CD4-positive, alpha-beta memory T cell (primary cell): ENCODE data around the gene PGAM4. TPM values are rescaled to one million over a fixed set of nuclear protein-coding genes. Genes with fewer than 3 reads are reported as not detected.
"Not testable (repeated sequence)": the region's sequence is repeated elsewhere in the genome, so short reads cannot be mapped to it uniquely, and the experiment has no call there.

Experiments
- CTCF ChIA-PET: fragments of 350-600 bp; sonication (Branson Sonifier 250); formaldehyde crosslinking; loops from one replicate; lab custom pipeline; 2021; ENCODE audit warnings: inconsistent platforms; ENCODE audit not compliant: partially characterized antibody; lab: Charles Lee
- POLR2A ChIA-PET: fragments of 350-600 bp; sonication (Branson Sonifier 250); formaldehyde crosslinking; loops from one replicate; lab custom pipeline; 2021; ENCODE audit not compliant: partially characterized antibody; lab: Charles Lee
- DNase-seq, 5 donors: peaks; one replicate each; pipeline versions ENCODE4 v3.0.0 to v3.0.0-alpha.2; 2020 to 2022; ENCODE audit warnings: mixed read lengths in 1 of 5
- H3K27ac ChIP-seq: one replicate; pipeline ENCODE4 v1.7.0; 2013; ENCODE audit warnings: low read depth, low read length
- H3K27me3 ChIP-seq: 2 replicates; pipeline ENCODE4 v1.7.0; 2013; ENCODE audit warnings: mild to moderate bottlenecking, low read length, moderate library complexity; ENCODE audit not compliant: insufficient read depth
- H3K36me3 ChIP-seq: 2 replicates; pipeline ENCODE4 v1.7.0; 2013; ENCODE audit warnings: mild to moderate bottlenecking, low read length, moderate library complexity; ENCODE audit not compliant: insufficient read depth
- H3K4me1 ChIP-seq: 2 replicates; pipeline ENCODE4 v1.7.0; 2013; ENCODE audit warnings: mild to moderate bottlenecking, low read length, moderate library complexity; ENCODE audit not compliant: insufficient read depth
- H3K4me3 ChIP-seq, 2 donors: one replicate each; pipeline ENCODE4 v1.7.0; 2013; ENCODE audit warnings: low read length in 2 of 2, mild to moderate bottlenecking in 1 of 2
- H3K9me3 ChIP-seq, 2 donors: one replicate each; pipeline ENCODE4 v1.7.0; 2013; ENCODE audit warnings: low read length in 2 of 2, control low read depth in 1 of 2; ENCODE audit not compliant: control insufficient read depth in 1 of 2
- H3K27ac Mint-ChIP-seq, 7 donors: one replicate each; pipeline ENCODE4 v1.8.0; 2020 to 2021; ENCODE audit warnings: mixed read lengths in 7 of 7, mild to moderate bottlenecking in 6 of 7, inconsistent platforms in 3 of 7, moderate library complexity in 3 of 7
- H3K27me3 Mint-ChIP-seq, 2 donors: one replicate each; pipeline ENCODE4 v1.8.0; 2020 to 2021; ENCODE audit warnings: mixed read lengths in 2 of 2
- H3K36me3 Mint-ChIP-seq, 2 donors: one replicate each; pipeline ENCODE4 v1.8.0; 2020 to 2021; ENCODE audit warnings: mixed read lengths in 2 of 2, inconsistent platforms in 1 of 2, mild to moderate bottlenecking in 1 of 2
- H3K4me1 Mint-ChIP-seq, 4 donors: one replicate each; pipeline ENCODE4 v1.8.0; 2020 to 2021; ENCODE audit warnings: mixed read lengths in 4 of 4, mild to moderate bottlenecking in 1 of 4
- H3K4me3 Mint-ChIP-seq, 8 donors: one replicate each; pipeline ENCODE4 v1.8.0; 2020 to 2021; ENCODE audit warnings: mixed read lengths in 8 of 8, mild to moderate bottlenecking in 7 of 8, moderate library complexity in 6 of 8, inconsistent platforms in 3 of 8
- H3K9me3 Mint-ChIP-seq, 8 donors: one replicate each; pipeline ENCODE4 v1.8.0; 2020 to 2021; ENCODE audit warnings: mixed read lengths in 8 of 8, mild to moderate bottlenecking in 5 of 8, inconsistent platforms in 3 of 8, moderate library complexity in 1 of 8
- intact Hi-C: fragments of 100-400 bp; cut with micrococcal nuclease; formaldehyde crosslinking; loops from one replicate; pipeline ENCODE4 v1.15.1; 2023
- polyA plus RNA-seq, 2 donors: library from polyadenylated mRNA; unstranded; fragments of 300-500 nt; fragmentation: Illumina TruSeq; gene quantifications; one replicate each; pipeline ENCODE4 v1.2.3, GENCODE V29; 2021
- total RNA-seq, 2 experiments: library from RNA; stranded (reverse); gene quantifications; one replicate each; pipeline ENCODE4 v1.2.3, GENCODE V29; 2021

The PGAM4 gene
- total and polyA plus RNA-seq, 4 experiments from 2014 or later = 0.45 TPM; not detected in 3

DNA sequence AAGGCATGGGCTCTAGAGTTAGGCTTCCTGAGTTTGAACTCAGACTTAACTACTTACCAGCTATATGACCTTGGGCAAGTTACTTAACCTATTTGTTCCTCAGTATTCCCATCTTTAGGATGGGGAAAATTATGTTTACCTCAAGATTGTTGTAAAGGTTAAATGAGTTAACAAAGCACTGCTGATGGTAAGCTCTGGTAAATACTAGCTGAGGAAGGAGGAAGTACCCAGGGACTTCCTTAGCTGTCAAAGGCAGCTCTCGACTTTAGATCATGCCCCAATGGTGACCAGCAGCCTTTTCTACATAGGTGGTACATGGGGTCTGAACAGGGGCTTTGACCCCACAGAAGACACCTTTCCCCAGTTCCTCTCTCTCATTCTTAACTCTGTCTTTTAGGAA, 38.9 kb downstream of the PGAM4 start:
- Mint-ChIP-seq H3K36me3 (peaks cover 2 to 4% of the 10 kb centered on the region in 2 donors), H3K27ac (no peak overlapping the region), H3K27me3 (no peaks in the 10 kb centered on the region), H3K4me1 (peaks cover 0 to 2% (median under 1%) of the 10 kb centered on the region in 4 donors), H3K4me3 (no peak overlapping the region), H3K9me3 (no peaks in the 10 kb centered on the region)
- no peaks in the 10 kb centered on the region for H3K27me3 ChIP-seq
- POLR2A ChIA-PET = no interaction called here
- H3K27ac ChIP-seq = no peak overlapping the region
- no peak for DNase-seq
- intact Hi-C loops = no loop called here
- peaks cover 5% of the 10 kb centered on the region for H3K4me1 ChIP-seq
- H3K36me3 ChIP-seq = no peaks in the 10 kb centered on the region
- H3K9me3 ChIP-seq = no peaks in the 10 kb centered on the region
- H3K4me3 ChIP-seq = no peak overlapping the region
- CTCF ChIA-PET = no interaction called here

DNA sequence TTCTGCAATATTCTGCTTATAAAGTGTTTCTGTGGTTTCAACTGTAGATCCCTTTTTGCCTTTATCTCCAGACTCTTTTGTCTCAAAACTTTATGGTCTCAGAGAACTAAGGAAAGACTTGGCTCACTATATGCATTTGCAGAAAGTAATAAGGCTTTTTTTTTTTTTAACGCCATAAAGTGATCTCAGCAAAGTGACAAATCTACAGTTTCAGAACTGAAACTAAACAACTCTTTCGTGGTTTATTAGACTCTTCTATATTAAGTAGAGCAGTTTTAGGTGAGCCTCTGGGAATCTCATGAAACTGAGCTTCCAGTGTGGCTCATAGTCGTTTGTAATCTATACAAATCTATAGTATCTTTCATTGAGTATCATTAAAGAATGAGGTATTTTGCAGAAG, 43.7 kb downstream of the PGAM4 start:
- Mint-ChIP-seq H3K9me3 (no peaks in the 10 kb centered on the region), H3K36me3 (peaks cover 2 to 3% of the 10 kb centered on the region in 2 donors), H3K27me3 (no peaks in the 10 kb centered on the region), H3K4me1 (peaks cover 0 to 15% (median 4%) of the 10 kb centered on the region in 4 donors), H3K27ac (no peak overlapping the region), H3K4me3 (peak overlapping the region in 5 of 8 donors; percentile 11 to 68 (median 31))
- no peak for DNase-seq
- no peaks in the 10 kb centered on the region for H3K9me3 ChIP-seq
- H3K36me3 ChIP-seq = no peaks in the 10 kb centered on the region
- H3K4me1 ChIP-seq = peaks cover 9% of the 10 kb centered on the region
- H3K27ac ChIP-seq = no peak overlapping the region
- no peaks in the 10 kb centered on the region for H3K27me3 ChIP-seq
- ChIA-PET POLR2A (no interaction called here), CTCF (no interaction called here)
- no peak overlapping the region for H3K4me3 ChIP-seq
- intact Hi-C loops = no loop called here

DNA sequence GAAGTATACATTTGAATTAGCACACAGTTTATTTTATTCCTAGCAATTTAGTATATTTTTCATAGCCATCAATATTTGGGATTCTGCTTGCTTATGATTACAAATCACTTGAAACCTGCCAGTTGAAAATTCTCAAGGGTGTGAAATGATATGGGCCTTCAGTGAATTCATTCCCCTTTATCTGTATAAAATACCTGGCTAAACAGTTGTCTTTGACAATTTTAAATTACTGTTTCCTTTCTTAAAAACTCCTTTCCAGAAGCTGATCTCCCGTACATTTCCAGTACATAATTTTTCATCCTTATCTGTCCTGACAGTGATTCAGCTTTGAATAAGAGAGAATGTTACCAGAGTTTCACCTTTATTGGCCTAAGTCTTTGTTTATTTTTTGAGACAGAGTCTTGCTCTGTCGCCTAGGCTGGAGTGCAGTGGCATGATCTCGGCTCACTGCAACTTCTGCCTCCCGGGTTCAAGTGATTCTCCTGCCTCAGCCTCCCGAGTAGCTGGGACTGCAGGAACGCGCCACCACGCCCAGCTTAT, 45.0 kb downstream of the PGAM4 start:
- Mint-ChIP-seq H3K4me1 (peaks cover 0 to 15% (median 4%) of the 10 kb centered on the region in 4 donors), H3K4me3 (no peak overlapping the region), H3K27me3 (no peaks in the 10 kb centered on the region), H3K9me3 (no peaks in the 10 kb centered on the region), H3K27ac (no peak overlapping the region), H3K36me3 (peaks cover 2 to 3% of the 10 kb centered on the region in 2 donors)
- Histone ChIP-seq H3K4me3 (no peak overlapping the region), H3K9me3 (no peaks in the 10 kb centered on the region), H3K27ac (no peak overlapping the region), H3K36me3 (no peaks in the 10 kb centered on the region), H3K4me1 (peaks cover 9% of the 10 kb centered on the region), H3K27me3 (no peaks in the 10 kb centered on the region)
- no peak for DNase-seq
- intact Hi-C loops = no loop called here
- ChIA-PET CTCF (no interaction called here), POLR2A (no interaction called here)

DNA sequence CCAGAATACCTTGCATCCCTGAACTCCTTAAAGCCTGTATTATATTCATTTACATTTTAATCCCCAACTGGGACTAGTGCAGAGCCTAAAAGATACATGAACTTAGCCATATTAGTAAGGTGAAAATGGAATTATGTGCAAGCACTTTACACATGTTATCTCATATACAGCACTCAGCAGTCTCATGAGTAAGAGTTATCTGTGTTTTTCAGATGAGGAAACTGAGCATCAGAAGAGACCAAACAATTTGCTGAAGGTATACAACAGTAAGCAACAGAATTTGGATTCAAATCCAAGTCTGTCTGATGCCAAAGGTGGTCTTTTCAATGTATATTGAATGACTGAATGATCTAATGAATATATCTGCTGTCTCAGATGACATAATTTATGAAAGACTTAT, 46.7 kb downstream of the PGAM4 start:
- Mint-ChIP-seq H3K27ac (peak overlapping the region in 1 of 7 donors; percentile 70), H3K4me1 (peaks cover 2 to 15% (median 5%) of the 10 kb centered on the region in 4 donors), H3K36me3 (peaks cover 0 to 3% of the 10 kb centered on the region in 2 donors), H3K4me3 (no peak overlapping the region), H3K9me3 (no peaks in the 10 kb centered on the region), H3K27me3 (no peaks in the 10 kb centered on the region)
- H3K27ac ChIP-seq = no peak overlapping the region
- no peaks in the 10 kb centered on the region for H3K36me3 ChIP-seq
- CTCF ChIA-PET = no interaction called here
- intact Hi-C loops = no loop called here
- H3K4me1 ChIP-seq = peaks cover 15% of the 10 kb centered on the region
- POLR2A ChIA-PET = no interaction called here
- no peak for DNase-seq
- no peaks in the 10 kb centered on the region for H3K27me3 ChIP-seq
- H3K9me3 ChIP-seq = no peaks in the 10 kb centered on the region
- H3K4me3 ChIP-seq = no peak overlapping the region

DNA sequence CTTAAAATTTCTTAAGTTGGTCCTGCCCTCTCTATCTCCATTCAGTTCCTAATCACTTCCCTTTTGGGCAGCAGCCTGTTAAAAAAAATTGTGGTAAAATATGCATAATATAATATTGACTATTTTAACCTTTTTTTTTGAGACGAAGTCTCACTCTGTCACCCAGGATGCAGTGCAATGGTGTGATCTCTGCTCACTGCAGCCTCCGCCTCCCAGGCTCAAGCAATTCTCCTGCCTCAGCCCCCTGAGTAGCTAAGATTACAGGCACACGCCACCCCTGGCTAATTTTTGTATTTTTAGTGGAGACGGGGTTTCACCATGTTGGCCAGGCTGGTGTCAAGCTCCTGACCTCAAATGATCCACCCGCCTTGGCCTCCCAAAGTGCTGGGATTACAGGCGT, 50.1 kb downstream of the PGAM4 start:
- intact Hi-C loops = loop anchor here (10.0 kb wide), 1 partner anchor 405 kb away; the partner anchor contains the start of gene CYSLTR1
- CTCF ChIA-PET, H3K36me3 ChIP-seq, H3K9me3 Mint-ChIP-seq, H3K4me3 ChIP-seq, H3K9me3 ChIP-seq, H3K27ac Mint-ChIP-seq, H3K36me3 Mint-ChIP-seq, POLR2A ChIA-PET, H3K4me3 Mint-ChIP-seq, DNase-seq, H3K27me3 Mint-ChIP-seq, H3K27ac ChIP-seq, H3K27me3 ChIP-seq: not testable (repeated sequence)
- H3K4me1 Mint-ChIP-seq = peaks cover 11 to 29% (median 17%) of the 10 kb centered on the region in 4 donors
- H3K4me1 ChIP-seq = peaks cover 18% of the 10 kb centered on the region

DNA sequence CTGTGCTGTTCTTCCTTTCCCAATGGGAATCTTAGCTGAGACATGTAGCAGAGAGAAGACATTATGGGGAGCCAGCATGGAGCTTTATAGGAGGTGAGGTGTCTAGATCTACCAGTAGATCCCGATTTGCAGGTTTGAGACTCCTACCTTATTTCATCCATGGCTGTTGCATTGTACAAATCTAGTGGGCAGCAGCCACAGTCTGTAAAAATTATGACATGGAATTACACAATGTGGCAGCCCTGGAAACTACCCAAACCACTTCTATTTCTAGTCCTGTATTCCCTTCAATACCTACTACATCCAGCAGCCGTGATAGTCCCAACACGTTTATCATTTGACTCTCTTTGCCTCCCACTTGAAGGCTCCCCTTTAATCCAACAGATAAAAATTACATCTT, 50.9 kb downstream of the PGAM4 start:
- Histone ChIP-seq H3K9me3 (no peaks in the 10 kb centered on the region), H3K4me1 (peaks cover 19% of the 10 kb centered on the region), H3K4me3 (no peak overlapping the region), H3K27ac (no peak overlapping the region), H3K36me3 (no peaks in the 10 kb centered on the region), H3K27me3 (no peaks in the 10 kb centered on the region)
- H3K27ac Mint-ChIP-seq = peak overlapping the region in 2 of 7 donors; percentile 23 to 25
- H3K9me3 Mint-ChIP-seq = no peaks in the 10 kb centered on the region
- ChIA-PET POLR2A (no interaction called here), CTCF (interaction anchor here (0.9 to 1.7 kb wide), 2 partner anchors 44 to 106 kb away, joined by 3 read pairs; no protein-coding TSS in a partner anchor)
- peaks cover 0 to 3% of the 10 kb centered on the region in 2 donors for H3K36me3 Mint-ChIP-seq
- intact Hi-C loops = loop anchor here (10.0 kb wide), 1 partner anchor 406 kb away; the partner anchor contains the start of gene CYSLTR1
- peaks cover 12 to 28% (median 17%) of the 10 kb centered on the region in 4 donors for H3K4me1 Mint-ChIP-seq
- H3K27me3 Mint-ChIP-seq = no peaks in the 10 kb centered on the region
- peak overlapping the region in 1 of 8 donors; percentile 44 for H3K4me3 Mint-ChIP-seq
- no peak for DNase-seq
